Vagina (tissue), 2 donors: ENCODE data around the gene TOR3A.

Source experiments
- CTCF ChIP-seq, 3 experiments: fragments of 450-650 bp in 2 of 3; fragments of 200-600 bp in 1 of 3; sonication (generic) in 1 of 3; IDR thresholded peaks; one replicate each; pipeline ENCODE4 v1.5.1; 2017 to 2019; ENCODE audit warnings: antibody characterized with exemption in 3 of 3, mild to moderate bottlenecking in 2 of 3, moderate library complexity in 2 of 3
- POLR2A ChIP-seq, 2 donors: fragments of 450-650 bp; IDR thresholded peaks; one replicate each; pipeline ENCODE4 v1.6.1; 2017; ENCODE audit warnings: antibody characterized with exemption in 2 of 2, mild to moderate bottlenecking in 2 of 2, moderate library complexity in 2 of 2

DNA sequence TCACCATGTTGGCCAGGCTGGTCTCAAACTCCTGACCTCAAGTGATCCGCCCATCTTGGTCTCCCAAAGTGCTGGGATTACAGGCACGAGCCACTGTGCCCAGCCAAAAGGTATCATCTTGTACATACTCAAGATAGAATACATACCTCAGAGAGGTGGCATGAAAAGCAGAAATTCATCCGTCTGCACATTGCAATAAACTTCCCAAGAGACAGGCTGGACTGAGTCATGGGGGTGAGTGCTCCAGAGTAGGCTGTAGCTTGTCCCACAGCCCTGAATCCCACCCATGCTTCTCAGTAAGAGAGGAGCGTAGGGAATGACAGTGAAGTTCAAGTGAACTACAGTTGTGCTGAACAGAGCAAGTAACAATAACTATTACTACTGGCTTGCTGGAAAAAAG, 19.7 kb downstream of the TOR3A start:
- TF ChIP-seq CTCF (IDR thresholded peaks at IDR 0.05) (no peak), POLR2A (IDR thresholded peaks at IDR 0.05) (no peak)
